HepG2 (cell line): Measurements from ENCODE around the gene LRRC74B. TPM values are rescaled to one million over a fixed set of nuclear protein-coding genes. Genes with fewer than 3 reads are reported as not detected.

ENCODE experiments used
- CCAR2 ChIP-seq: fragments of 200-400 bp; formaldehyde crosslinking; optimal IDR thresholded peaks from 2 replicates; pipeline ENCODE3; 2018; ENCODE audit warnings: low read depth, mild to moderate bottlenecking, low read length, moderate library complexity
- CSRNP2 ChIP-seq: sonication (generic); formaldehyde crosslinking; conservative IDR thresholded peaks from 2 replicates; pipeline ENCODE4 v1.8.0; 2022; ENCODE audit warnings: low read depth, missing genetic modification reagents
- EED ChIP-seq: sonication (generic); formaldehyde crosslinking; IDR thresholded peaks from 2 replicates; pipeline ENCODE4 v1.5.0; 2020; ENCODE audit warnings: mild to moderate bottlenecking, missing genetic modification reagents
- ETV5 ChIP-seq: IDR thresholded peaks from 2 replicates; pipeline ENCODE4 v1.6.1; 2018; ENCODE audit warnings: missing biosample characterization, missing genetic modification reagents, inconsistent platforms, borderline replicate concordance
- GZF1 ChIP-seq: sonication (generic); formaldehyde crosslinking; IDR thresholded peaks from 2 replicates; pipeline ENCODE4 v1.5.1; 2020; ENCODE audit warnings: mild to moderate bottlenecking, missing genetic modification reagents
- HNRNPK ChIP-seq: fragments of 200-400 bp; formaldehyde crosslinking; IDR thresholded peaks from 2 replicates; pipeline ENCODE4 v1.6.1; 2018; ENCODE audit warnings: low read length, low read depth, moderate library complexity, mild to moderate bottlenecking; ENCODE audit not compliant: poor library complexity, severe bottlenecking
- MEF2D ChIP-seq: sonication (generic); formaldehyde crosslinking; IDR thresholded peaks from 2 replicates; pipeline ENCODE4 v1.5.1; 2020; ENCODE audit warnings: mild to moderate bottlenecking, missing genetic modification reagents
- NPAS2 ChIP-seq: sonication (generic); formaldehyde crosslinking; IDR thresholded peaks from 2 replicates; pipeline ENCODE4 v1.8.0; 2022; ENCODE audit warnings: mild to moderate bottlenecking, missing genetic modification reagents, borderline replicate concordance
- POLR2AphosphoS2 ChIP-seq: IDR thresholded peaks from 2 replicates; pipeline ENCODE4 v1.6.1; 2011; ENCODE audit warnings: low read depth, low read length, improper control_type of control experiment
- PRDM10 ChIP-seq: sonication (generic); formaldehyde crosslinking; IDR thresholded peaks from 2 replicates; pipeline ENCODE4 v1.4.0; 2020; ENCODE audit warnings: low read depth, missing genetic modification reagents
- PRPF4 ChIP-seq: fragments of 200-400 bp; formaldehyde crosslinking; IDR thresholded peaks from 2 replicates; pipeline ENCODE4 v1.6.1; 2016; ENCODE audit warnings: low read length, low read depth; ENCODE audit not compliant: poor library complexity, severe bottlenecking
- TBX2 ChIP-seq: sonication (generic); formaldehyde crosslinking; IDR thresholded peaks from 2 replicates; pipeline ENCODE4 v1.5.0; 2020; ENCODE audit warnings: missing genetic modification reagents, mild to moderate bottlenecking, borderline replicate concordance
- TFAP4 ChIP-seq: sonication (generic); IDR thresholded peaks from 2 replicates; pipeline ENCODE4 v1.6.1; 2016; ENCODE audit warnings: low read depth, borderline replicate concordance
- XBP1 ChIP-seq: sonication (generic); formaldehyde crosslinking; IDR thresholded peaks from 2 replicates; pipeline ENCODE4 v1.5.0; 2020; ENCODE audit warnings: missing genetic modification reagents
- ZGPAT ChIP-seq: IDR thresholded peaks from 2 replicates; pipeline ENCODE4 v1.6.1; 2016; ENCODE audit warnings: mild to moderate bottlenecking
- ZNF138 ChIP-seq: sonication (generic); formaldehyde crosslinking; IDR thresholded peaks from 2 replicates; pipeline ENCODE4 v1.5.0; 2020; ENCODE audit warnings: mild to moderate bottlenecking, low read depth, missing genetic modification reagents
- ZNF33B ChIP-seq: sonication (generic); formaldehyde crosslinking; IDR thresholded peaks from 2 replicates; pipeline ENCODE4 v1.5.1; 2020; ENCODE audit warnings: mild to moderate bottlenecking, missing genetic modification reagents
- ZNF674 ChIP-seq: sonication (generic); formaldehyde crosslinking; IDR thresholded peaks from 2 replicates; pipeline ENCODE4 v1.5.0; 2020; ENCODE audit warnings: low read depth, mild to moderate bottlenecking, missing genetic modification reagents
- ZNF740 ChIP-seq: sonication (generic); formaldehyde crosslinking; IDR thresholded peaks from 2 replicates; pipeline ENCODE4 v1.4.0; 2020; ENCODE audit warnings: missing genetic modification reagents
- ZNF747 ChIP-seq: sonication (generic); formaldehyde crosslinking; IDR thresholded peaks from 2 replicates; pipeline ENCODE4 v1.8.1; 2023; ENCODE audit warnings: missing genetic modification reagents, mild to moderate bottlenecking, borderline replicate concordance
- ZNF839 ChIP-seq: sonication (generic); formaldehyde crosslinking; IDR thresholded peaks from 2 replicates; pipeline ENCODE4 v1.4.0; 2020; ENCODE audit warnings: missing genetic modification reagents, mild to moderate bottlenecking, borderline replicate concordance
- polyA plus RNA-seq, 8 experiments: library from polyadenylated mRNA; depleted of rRNA in 3 of 8; stranded (reverse) in 7 of 8; unstranded in 1 of 8; fragments of >200 nt; fragmentation: Illumina TruSeq in 4 of 8; extraction: Trizol in 4 of 8; gene quantifications; 2 replicates each; pipeline versions ENCODE4 v1.2.1 to v1.2.3, GENCODE V29; 2011 to 2016; ENCODE audit warnings: low read depth in 4 of 8, missing spikeins in 1 of 8, mixed read lengths in 1 of 8; ENCODE audit not compliant: insufficient read depth in 1 of 8
- total RNA-seq, 5 experiments: library from RNA; depleted of rRNA; stranded (reverse); fragments of >200 nt; fragmentation: Illumina TruSeq; extraction: Trizol; gene quantifications; 2 replicates each; pipeline ENCODE4 v1.2.3, GENCODE V29; 2016; ENCODE audit warnings: low read depth in 1 of 5

LRRC74B gene
- total and polyA plus RNA-seq, 2 of the 13 experiments (the other 11 are each of a cell fraction or from before 2014, with no cell fraction given), result not detected

GRCh38 chr22:21014726-21015465, 30.9 kb upstream of the LRRC74B start, which contains the start of gene P2RX6 (continued):
- TF ChIP-seq ZNF138, result no peak
- TF ChIP-seq ZGPAT (CRISPR knock-in tag), result 0 out of 2 replicates have a peak, but pooled peaks have one; percentile 35
- TF ChIP-seq PRPF4, result no peak
- TF ChIP-seq TBX2 (CRISPR knock-in tag), result peak; percentile 67; the same call in 1 of the 2 replicates
- no peak for TF ChIP-seq ZNF33B
- TF ChIP-seq TFAP4, result peak; percentile 89; the same call in 1 of the 2 replicates
- TF ChIP-seq CSRNP2 (CRISPR knock-in tag), result no peak
- no peak for TF ChIP-seq ZNF674 (CRISPR knock-in tag)
- TF ChIP-seq HNRNPK, result no peak
- 0 out of 2 replicates have a peak, but pooled peaks have one; percentile 25 for TF ChIP-seq MEF2D (CRISPR knock-in tag)
- TF ChIP-seq POLR2AphosphoS2, result no peak
- TF ChIP-seq EED, result no peak
- TF ChIP-seq NPAS2 (CRISPR knock-in tag), result no peak
- no peak for TF ChIP-seq XBP1 (CRISPR knock-in tag)
- no peak for TF ChIP-seq GZF1 (CRISPR knock-in tag)
- TF ChIP-seq ZNF839 (CRISPR knock-in tag), result no peak
- TF ChIP-seq ETV5, result peak; percentile 90
- TF ChIP-seq PRDM10, result no peak
- no peak for TF ChIP-seq ZNF740 (CRISPR knock-in tag)
- no peak for TF ChIP-seq CCAR2
- no peak for TF ChIP-seq ZNF747 (CRISPR knock-in tag)
